Measurements from ENCODE around the gene GNAO1. TPM values are rescaled to one million over a fixed set of nuclear protein-coding genes. Genes with fewer than 3 reads are reported as not detected.

Gene GNAO1
- total RNA-seq, 2 donors from 2014 or later, result 6.1 to 23.6 TPM

DNA sequence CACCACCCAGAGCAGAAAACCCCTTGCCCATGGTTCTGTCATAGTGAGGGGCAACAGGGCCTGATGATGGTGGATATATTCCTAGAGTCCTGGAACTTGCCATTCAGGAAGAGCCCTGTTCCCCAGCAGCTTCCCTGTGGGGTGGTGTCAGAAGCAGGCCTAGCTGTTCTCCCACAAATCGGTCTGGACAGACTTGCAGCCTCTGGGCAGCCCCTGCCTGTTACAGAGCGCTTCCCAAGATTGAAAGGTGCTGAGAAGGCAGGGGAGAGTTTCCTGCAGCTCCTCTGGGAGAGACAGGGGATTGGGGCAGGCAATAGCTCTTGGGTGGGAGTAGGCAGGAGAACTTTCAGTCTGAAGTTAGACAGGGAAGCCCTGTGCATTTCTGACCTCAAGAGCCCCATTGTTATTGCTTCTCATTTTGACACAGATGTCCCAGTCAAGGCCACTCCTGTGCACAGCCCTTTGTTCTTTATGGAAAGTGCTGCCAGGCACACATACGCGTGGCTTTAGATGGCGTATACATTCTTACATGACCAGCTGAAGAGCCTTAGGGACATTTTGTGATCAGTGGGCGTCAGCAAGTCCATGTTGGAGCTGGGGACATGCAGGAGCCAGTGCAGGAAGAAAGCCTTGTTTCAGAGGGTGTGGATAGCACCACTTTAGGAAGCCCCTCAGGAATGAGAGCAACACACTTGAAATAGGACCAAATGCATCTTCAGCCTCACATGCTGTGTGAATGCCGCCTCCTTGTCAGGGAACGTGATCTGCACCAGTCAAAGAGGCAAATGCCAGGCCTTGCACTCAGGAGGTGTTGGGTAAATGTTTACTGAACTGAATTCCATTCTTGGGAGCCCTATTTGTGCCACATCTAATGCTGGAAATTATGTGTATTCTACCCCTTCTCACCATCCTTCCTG is 67.5 kb downstream of the GNAO1 start:
- DNase-seq (ENCODE audit: low spot score), result no peak

DNA sequence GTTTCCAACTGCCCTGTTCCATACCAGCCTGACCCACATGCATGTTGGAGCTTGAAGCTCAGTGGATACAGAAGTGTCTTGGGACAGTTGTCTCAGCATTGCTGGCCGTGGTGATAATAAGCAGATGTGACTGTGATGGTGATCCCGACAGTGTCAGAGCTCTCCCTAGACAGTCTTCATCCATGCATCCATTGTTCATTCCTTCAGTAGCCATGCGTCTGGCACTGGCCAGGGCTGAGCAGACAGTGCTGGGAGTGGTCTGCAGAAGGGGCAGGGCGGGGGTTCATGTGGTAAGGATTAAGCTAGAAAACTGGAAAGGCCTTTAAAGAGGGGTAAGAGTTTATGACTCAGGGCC is 68.1 kb downstream of the GNAO1 start:
- WGBS, result 85% methylated on average over 4 of the region's 4 CpGs
- Histone ChIP-seq H3K27me3 (replicated peaks; ENCODE audit: insufficient read depth) (no peaks in the 10 kb centered on the region), H3K27ac (no peak overlapping the region), H3K36me3 (no peaks in the 10 kb centered on the region), H3K9me3 (no peaks in the 10 kb centered on the region), H3K4me3 (no peak overlapping the region), H3K4me1 (replicated peaks) (no peaks in the 10 kb centered on the region)
- DNase-seq (ENCODE audit: low spot score), result no peak
- intact Hi-C loops (cut with DNase I), result no loop called here
- TF ChIP-seq POLR2AphosphoS5 (IDR thresholded peaks at IDR 0.05), result no peak
- TF ChIP-seq, protein P1, sequence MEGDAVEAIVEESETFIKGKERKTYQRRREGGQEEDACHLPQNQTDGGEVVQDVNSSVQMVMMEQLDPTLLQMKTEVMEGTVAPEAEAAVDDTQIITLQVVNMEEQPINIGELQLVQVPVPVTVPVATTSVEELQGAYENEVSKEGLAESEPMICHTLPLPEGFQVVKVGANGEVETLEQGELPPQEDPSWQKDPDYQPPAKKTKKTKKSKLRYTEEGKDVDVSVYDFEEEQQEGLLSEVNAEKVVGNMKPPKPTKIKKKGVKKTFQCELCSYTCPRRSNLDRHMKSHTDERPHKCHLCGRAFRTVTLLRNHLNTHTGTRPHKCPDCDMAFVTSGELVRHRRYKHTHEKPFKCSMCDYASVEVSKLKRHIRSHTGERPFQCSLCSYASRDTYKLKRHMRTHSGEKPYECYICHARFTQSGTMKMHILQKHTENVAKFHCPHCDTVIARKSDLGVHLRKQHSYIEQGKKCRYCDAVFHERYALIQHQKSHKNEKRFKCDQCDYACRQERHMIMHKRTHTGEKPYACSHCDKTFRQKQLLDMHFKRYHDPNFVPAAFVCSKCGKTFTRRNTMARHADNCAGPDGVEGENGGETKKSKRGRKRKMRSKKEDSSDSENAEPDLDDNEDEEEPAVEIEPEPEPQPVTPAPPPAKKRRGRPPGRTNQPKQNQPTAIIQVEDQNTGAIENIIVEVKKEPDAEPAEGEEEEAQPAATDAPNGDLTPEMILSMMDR (IDR thresholded peaks at IDR 0.05), result no peak
- TF ChIP-seq POLR2A (IDR thresholded peaks at IDR 0.05), result no peak

More for the DNA sequence above, 67.5 kb downstream of the GNAO1 start:
- Histone ChIP-seq H3K9me3 (no peaks in the 10 kb centered on the region), H3K4me1 (replicated peaks) (no peaks in the 10 kb centered on the region), H3K27me3 (replicated peaks; ENCODE audit: insufficient read depth) (no peaks in the 10 kb centered on the region), H3K4me3 (no peak overlapping the region), H3K36me3 (no peaks in the 10 kb centered on the region), H3K27ac (no peak overlapping the region)
- 85% methylated on average over 8 of the region's 8 CpGs for WGBS
- intact Hi-C loops (cut with DNase I), result no loop called here
- TF ChIP-seq POLR2A (IDR thresholded peaks at IDR 0.05) (no peak), POLR2AphosphoS5 (IDR thresholded peaks at IDR 0.05) (no peak)
- TF ChIP-seq, protein P1 (IDR thresholded peaks at IDR 0.05), result no peak

DNA sequence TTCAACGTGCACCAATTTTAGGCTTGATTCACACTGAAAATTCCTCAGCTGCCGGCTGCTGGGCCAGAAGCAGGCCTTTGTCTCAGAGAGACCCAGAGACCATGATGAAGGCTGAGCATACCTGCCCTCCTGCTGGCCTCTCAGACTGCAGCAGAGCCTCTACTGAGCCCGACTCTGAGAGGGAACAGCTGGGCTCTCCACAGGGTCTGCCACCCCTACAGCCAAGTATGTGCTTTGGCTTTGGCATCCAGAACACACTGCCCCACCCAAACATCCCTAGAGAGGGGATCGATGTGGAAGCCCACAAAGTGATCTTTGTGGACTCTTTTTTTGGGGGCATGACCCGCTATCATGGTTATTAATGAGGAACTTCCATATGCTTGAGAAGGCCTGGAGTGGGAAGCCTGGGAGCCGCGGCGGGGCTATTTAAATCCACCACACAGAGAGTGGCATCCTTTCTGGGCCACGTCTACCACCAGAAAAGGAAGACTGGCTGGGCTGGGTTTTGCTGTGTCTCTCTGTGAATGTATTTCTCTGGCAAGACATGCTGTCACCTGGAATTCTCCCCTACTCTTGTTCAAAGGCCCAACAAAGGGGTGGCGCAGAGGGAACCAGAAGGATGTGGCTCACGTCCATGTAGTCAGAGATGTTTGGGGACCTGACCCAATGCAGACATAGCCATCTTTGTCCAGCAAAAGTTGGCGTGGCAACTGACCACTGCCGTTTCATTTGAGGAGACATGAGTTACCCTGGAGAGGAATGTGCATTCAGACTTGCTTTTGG is 69.3 kb downstream of the GNAO1 start:
- WGBS, result 85% methylated on average over 13 of the region's 13 CpGs
- intact Hi-C loops (cut with DNase I), result no loop called here
- H3K27ac ChIP-seq, result no peak overlapping the region
- no peaks in the 10 kb centered on the region for H3K36me3 ChIP-seq
- TF ChIP-seq POLR2AphosphoS5 (IDR thresholded peaks at IDR 0.05) (no peak), POLR2A (IDR thresholded peaks at IDR 0.05) (no peak)
- TF ChIP-seq, protein P1 (IDR thresholded peaks at IDR 0.05), result no peak
- no peak for DNase-seq (ENCODE audit: low spot score)
- no peaks in the 10 kb centered on the region for H3K27me3 ChIP-seq (replicated peaks; ENCODE audit: insufficient read depth)
- H3K4me3 ChIP-seq, result no peak overlapping the region
- H3K4me1 ChIP-seq (replicated peaks), result no peaks in the 10 kb centered on the region
- H3K9me3 ChIP-seq, result no peaks in the 10 kb centered on the region

DNA sequence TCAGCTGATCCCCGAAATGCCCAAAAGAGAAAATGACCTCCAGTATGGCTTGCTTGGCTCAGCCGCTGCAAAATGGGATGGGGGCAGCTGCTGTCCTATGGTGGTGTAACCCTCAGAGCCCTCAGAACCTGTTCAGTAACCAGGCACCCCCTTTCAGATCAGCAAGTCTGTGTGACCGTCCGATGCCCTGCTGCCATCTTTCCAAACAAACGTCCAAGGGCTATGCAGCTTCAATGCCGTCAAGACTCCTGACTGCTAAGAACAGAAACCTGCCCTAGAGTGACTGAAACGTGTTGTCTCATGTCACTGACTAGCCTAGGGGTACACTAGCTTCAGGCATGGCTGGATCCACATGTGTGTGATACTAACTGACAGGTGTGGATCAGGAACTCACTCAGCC is 70.4 kb downstream of the GNAO1 start:
- H3K36me3 ChIP-seq, result no peaks in the 10 kb centered on the region
- TF ChIP-seq POLR2AphosphoS5 (IDR thresholded peaks at IDR 0.05), result no peak
- TF ChIP-seq, protein P1 (IDR thresholded peaks at IDR 0.05), result no peak
- TF ChIP-seq POLR2A (IDR thresholded peaks at IDR 0.05), result no peak
- intact Hi-C loops (cut with DNase I), result no loop called here
- H3K27me3 ChIP-seq (replicated peaks; ENCODE audit: insufficient read depth), result no peaks in the 10 kb centered on the region
- WGBS, result 70% methylated on average over 7 of the region's 7 CpGs
- H3K4me1 ChIP-seq (replicated peaks), result no peaks in the 10 kb centered on the region
- no peak overlapping the region for H3K27ac ChIP-seq
- H3K4me3 ChIP-seq, result no peak overlapping the region
- no peak for DNase-seq (ENCODE audit: low spot score)
- H3K9me3 ChIP-seq, result no peaks in the 10 kb centered on the region
